MM.1S (cell line): ENCODE data around the gene ACIN1.

ENCODE experiments used
- DNase-seq: peaks from one replicate; pipeline ENCODE4 v3.0.0-alpha.2; 2015
- H2AFZ ChIP-seq: fragments of 300-600 bp; sonication (generic); 2 replicates; pipeline ENCODE4 v1.6.0; 2016; ENCODE audit warnings: antibody characterized with exemption, low read length
- H3F3A ChIP-seq: fragments of 300-600 bp; sonication (generic); 2 replicates; pipeline ENCODE4 v1.6.1; 2016; ENCODE audit warnings: mild to moderate bottlenecking, antibody characterized with exemption, low read length, moderate library complexity, mixed read lengths; ENCODE audit not compliant: insufficient read depth
- H3K27ac ChIP-seq: fragments of 300-600 bp; sonication (generic); 2 replicates; pipeline ENCODE4 v1.5.1; 2016; ENCODE audit warnings: mild to moderate bottlenecking, low read length
- H3K27me3 ChIP-seq: fragments of 300-600 bp; sonication (generic); replicated peaks from 2 replicates; pipeline ENCODE4 v1.6.0; 2016; ENCODE audit warnings: low read length; ENCODE audit not compliant: insufficient read depth
- H3K36me3 ChIP-seq: fragments of 300-600 bp; sonication (generic); replicated peaks from 2 replicates; pipeline ENCODE4 v1.6.1; 2016; ENCODE audit warnings: mild to moderate bottlenecking, low read length, mixed read lengths; ENCODE audit not compliant: insufficient read depth
- H3K4me1 ChIP-seq: fragments of 300-600 bp; sonication (generic); 2 replicates; pipeline ENCODE4 v1.6.1; 2016; ENCODE audit warnings: low read length, mixed read lengths
- H3K4me2 ChIP-seq: fragments of 300-600 bp; sonication (generic); 2 replicates; pipeline ENCODE4 v1.6.0; 2016; ENCODE audit warnings: low read depth, low read length
- H3K4me3 ChIP-seq: fragments of 300-600 bp; sonication (generic); 2 replicates; pipeline ENCODE4 v1.5.1; 2016; ENCODE audit warnings: low read length, mixed read lengths
- H3K79me2 ChIP-seq: fragments of 300-600 bp; sonication (generic); 2 replicates; pipeline ENCODE4 v1.6.1; 2016; ENCODE audit warnings: mixed run types, low read length, mixed read lengths
- H3K9ac ChIP-seq: fragments of 300-600 bp; sonication (generic); 2 replicates; pipeline ENCODE4 v1.6.1; 2016; ENCODE audit warnings: low read length, mixed read lengths
- H3K9me2 ChIP-seq: fragments of 300-600 bp; sonication (generic); replicated peaks from 2 replicates; pipeline ENCODE4 v1.6.1; 2016; ENCODE audit warnings: mild to moderate bottlenecking, low read length, mixed read lengths; ENCODE audit not compliant: insufficient read depth
- H3K9me3 ChIP-seq: fragments of 300-600 bp; sonication (generic); replicated peaks from 2 replicates; pipeline ENCODE4 v1.6.1; 2016; ENCODE audit warnings: mild to moderate bottlenecking, low read length, mixed read lengths; ENCODE audit not compliant: insufficient read depth
- H4K20me1 ChIP-seq: fragments of 300-600 bp; sonication (generic); 2 replicates; pipeline ENCODE4 v1.6.1; 2016; ENCODE audit warnings: mild to moderate bottlenecking, low read length, moderate library complexity, mixed read lengths; ENCODE audit not compliant: insufficient read depth
- CTCF ChIP-seq: fragments of 300-600 bp; sonication (generic); IDR thresholded peaks from 2 replicates; pipeline ENCODE4 v1.5.1; 2016; ENCODE audit warnings: antibody characterized with exemption, low read length, mixed read lengths
- EZH2 ChIP-seq: fragments of 300-600 bp; sonication (generic); optimal IDR thresholded peaks from 2 replicates; pipeline ENCODE3; 2017; ENCODE audit warnings: low read depth, mild to moderate bottlenecking, antibody characterized with exemption, low read length, mixed read lengths
- EZH2phosphoT487 ChIP-seq: fragments of 300-600 bp; sonication (generic); IDR thresholded peaks from 2 replicates; pipeline ENCODE4 v1.6.1; 2018; ENCODE audit warnings: antibody characterized with exemption, low read length

Gene ACIN1

GRCh38 chr14:23115039-23115731, 20.2 kb upstream of the ACIN1 start:
- Histone ChIP-seq H2AFZ (no peak overlapping the region), H3K9ac (no peak overlapping the region), H3K79me2 (no peaks in the 10 kb centered on the region), H3K9me3 (no peaks in the 10 kb centered on the region), H3K27me3 (no peaks in the 10 kb centered on the region; the same call in 1 of the 2 replicates), H3K4me3 (no peak overlapping the region), H3K4me2 (no peak overlapping the region), H3K27ac (no peak overlapping the region), H4K20me1 (no peaks in the 10 kb centered on the region), H3K36me3 (no peaks in the 10 kb centered on the region), H3K4me1 (no peaks in the 10 kb centered on the region), H3K9me2 (no peaks in the 10 kb centered on the region), H3F3A (no peaks in the 10 kb centered on the region)
- DNase-seq: no peak
- TF ChIP-seq EZH2: no peak
- no peak for TF ChIP-seq EZH2phosphoT487

GRCh38 chr14:23114669-23115038, 19.7 kb upstream of the ACIN1 start:
- Histone ChIP-seq H4K20me1 (no peaks in the 10 kb centered on the region), H3K9me2 (no peaks in the 10 kb centered on the region), H3K27ac (no peak overlapping the region), H2AFZ (no peak overlapping the region), H3K36me3 (no peaks in the 10 kb centered on the region), H3K9ac (no peak overlapping the region), H3K4me2 (no peak overlapping the region), H3K4me3 (no peak overlapping the region), H3F3A (no peaks in the 10 kb centered on the region), H3K27me3 (no peaks in the 10 kb centered on the region; the same call in 1 of the 2 replicates), H3K9me3 (no peaks in the 10 kb centered on the region), H3K79me2 (no peaks in the 10 kb centered on the region), H3K4me1 (no peaks in the 10 kb centered on the region)
- TF ChIP-seq EZH2 (no peak), CTCF (no peak), EZH2phosphoT487 (no peak)
- DNase-seq: no peak

- Histone ChIP-seq H2AFZ (no peak overlapping the region), H3K36me3 (no peaks in the 10 kb centered on the region), H3F3A (no peaks in the 10 kb centered on the region), H3K4me1 (no peaks in the 10 kb centered on the region), H3K9ac (no peak overlapping the region), H3K9me2 (no peaks in the 10 kb centered on the region), H3K27ac (no peak overlapping the region), H4K20me1 (no peaks in the 10 kb centered on the region), H3K79me2 (no peaks in the 10 kb centered on the region), H3K9me3 (no peaks in the 10 kb centered on the region), H3K27me3 (no peaks in the 10 kb centered on the region; the same call in 1 of the 2 replicates), H3K4me3 (no peak overlapping the region), H3K4me2 (no peak overlapping the region)
- TF ChIP-seq CTCF (no peak), EZH2 (no peak), EZH2phosphoT487 (no peak)
- DNase-seq: no peak
These were observed 19.2 kb upstream of the ACIN1 start for GRCh38 chr14:23114120-23114458.

DNA sequence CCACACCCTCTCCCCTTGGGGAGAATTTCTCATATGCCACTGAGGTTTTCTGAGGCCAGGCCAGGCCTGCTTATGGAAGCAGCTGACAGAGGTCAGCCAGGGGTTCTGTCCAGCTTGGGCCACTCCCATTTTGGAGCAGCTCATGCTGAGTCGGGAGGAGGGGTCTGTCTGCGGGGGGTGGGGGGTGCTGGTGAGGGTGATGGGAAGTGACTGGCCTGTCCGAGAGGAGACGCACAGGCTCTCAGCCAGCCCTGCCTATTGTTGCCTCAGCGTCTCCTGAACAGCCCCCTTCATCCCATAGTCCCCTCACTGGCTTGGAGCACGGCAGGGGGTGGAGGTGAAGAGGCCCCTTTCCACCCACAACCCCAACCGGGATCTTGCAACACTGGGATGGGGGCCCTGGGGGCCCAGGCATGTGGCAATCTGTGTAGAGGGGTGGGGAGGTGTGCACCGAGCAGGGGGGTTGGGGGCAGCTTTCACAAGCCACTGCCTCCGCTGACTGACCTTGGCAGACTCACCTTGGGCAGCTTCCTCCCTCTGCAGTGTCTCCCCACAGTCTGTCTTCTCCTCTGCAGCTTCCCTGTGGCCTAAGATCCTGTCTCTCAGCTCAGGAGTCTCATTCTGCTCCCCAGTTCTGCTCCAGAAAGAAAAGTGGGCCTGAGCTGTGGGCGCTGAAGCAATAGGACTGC, 18.6 kb upstream of the ACIN1 start:
- Histone ChIP-seq H2AFZ (no peak overlapping the region), H3K4me1 (no peaks in the 10 kb centered on the region), H3K36me3 (no peaks in the 10 kb centered on the region), H3K27me3 (no peaks in the 10 kb centered on the region; the same call in 1 of the 2 replicates), H3K79me2 (no peaks in the 10 kb centered on the region), H3K27ac (no peak overlapping the region), H3F3A (no peaks in the 10 kb centered on the region), H3K4me3 (no peak overlapping the region), H3K4me2 (no peak overlapping the region), H3K9me3 (no peaks in the 10 kb centered on the region), H4K20me1 (no peaks in the 10 kb centered on the region), H3K9ac (no peak overlapping the region), H3K9me2 (no peaks in the 10 kb centered on the region)
- DNase-seq: no peak
- no peak for TF ChIP-seq EZH2
- TF ChIP-seq CTCF: no peak
- no peak for TF ChIP-seq EZH2phosphoT487
